ENCODE results near the gene RCSD1.

DNA sequence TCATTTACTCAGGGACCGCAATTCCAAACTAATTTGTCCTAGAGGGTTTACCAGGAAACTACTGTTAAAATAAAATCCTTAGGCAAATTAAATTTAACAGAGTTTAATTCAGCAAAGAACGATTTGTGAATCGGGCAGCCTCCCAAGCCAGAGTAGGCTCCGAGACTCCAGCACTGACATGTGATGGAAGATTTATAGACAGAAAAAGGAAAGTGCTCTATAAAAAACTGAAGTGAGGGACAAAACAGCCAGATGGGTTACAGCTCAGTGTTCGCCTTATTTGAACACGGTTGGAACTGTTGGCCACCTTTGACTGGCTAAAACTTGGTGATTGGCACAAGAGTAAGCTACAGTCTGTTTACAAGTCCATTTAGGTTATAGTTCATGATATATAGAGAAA, 35.2 kb upstream of the RCSD1 start:
- TF ChIP-seq EZH2 (IDR thresholded peaks at IDR 0.05; ENCODE audit: borderline replicate concordance, low read depth, low read length, poor library complexity, severe bottlenecking) = no peak
- TF ChIP-seq, protein P1, sequence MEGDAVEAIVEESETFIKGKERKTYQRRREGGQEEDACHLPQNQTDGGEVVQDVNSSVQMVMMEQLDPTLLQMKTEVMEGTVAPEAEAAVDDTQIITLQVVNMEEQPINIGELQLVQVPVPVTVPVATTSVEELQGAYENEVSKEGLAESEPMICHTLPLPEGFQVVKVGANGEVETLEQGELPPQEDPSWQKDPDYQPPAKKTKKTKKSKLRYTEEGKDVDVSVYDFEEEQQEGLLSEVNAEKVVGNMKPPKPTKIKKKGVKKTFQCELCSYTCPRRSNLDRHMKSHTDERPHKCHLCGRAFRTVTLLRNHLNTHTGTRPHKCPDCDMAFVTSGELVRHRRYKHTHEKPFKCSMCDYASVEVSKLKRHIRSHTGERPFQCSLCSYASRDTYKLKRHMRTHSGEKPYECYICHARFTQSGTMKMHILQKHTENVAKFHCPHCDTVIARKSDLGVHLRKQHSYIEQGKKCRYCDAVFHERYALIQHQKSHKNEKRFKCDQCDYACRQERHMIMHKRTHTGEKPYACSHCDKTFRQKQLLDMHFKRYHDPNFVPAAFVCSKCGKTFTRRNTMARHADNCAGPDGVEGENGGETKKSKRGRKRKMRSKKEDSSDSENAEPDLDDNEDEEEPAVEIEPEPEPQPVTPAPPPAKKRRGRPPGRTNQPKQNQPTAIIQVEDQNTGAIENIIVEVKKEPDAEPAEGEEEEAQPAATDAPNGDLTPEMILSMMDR (conservative IDR thresholded peaks at IDR 0.05; ENCODE audit: low read depth, low read length) = no peak

Data from A673 (cell line).